H9 (cell line): ENCODE measurements around the gene CTXND2. TPM values are rescaled to one million over a fixed set of nuclear protein-coding genes. Genes with fewer than 3 reads are reported as not detected.

Source experiments
- DNase-seq: peaks from one replicate; pipeline ENCODE4 v3.0.0-alpha.2; 2017
- H2AFZ ChIP-seq: one replicate; pipeline ENCODE4 v1.6.1; 2013; ENCODE audit warnings: mild to moderate bottlenecking, low read length, control low read depth, moderate library complexity
- H2AK5ac ChIP-seq: 2 replicates; pipeline ENCODE4 v1.6.1; 2013; ENCODE audit warnings: low read length, control low read depth, mixed read lengths; ENCODE audit not compliant: insufficient read length
- H2BK120ac ChIP-seq: one replicate; pipeline ENCODE4 v1.6.1; 2013; ENCODE audit warnings: low read depth, mild to moderate bottlenecking, low read length, control low read depth, inconsistent platforms; ENCODE audit not compliant: poor library complexity, severe bottlenecking
- H2BK12ac ChIP-seq: 2 replicates; pipeline ENCODE4 v1.6.1; 2013; ENCODE audit warnings: low read length, control low read depth, mixed read lengths, low read depth; ENCODE audit not compliant: insufficient read length
- H2BK15ac ChIP-seq: 2 replicates; pipeline ENCODE4 v1.6.1; 2013; ENCODE audit warnings: low read depth, low read length, control low read depth
- H2BK20ac ChIP-seq: one replicate; pipeline ENCODE4 v1.6.1; 2013; ENCODE audit warnings: low read depth, mild to moderate bottlenecking, low read length, control low read depth, inconsistent platforms; ENCODE audit not compliant: poor library complexity, severe bottlenecking
- H2BK5ac ChIP-seq: 2 replicates; pipeline ENCODE4 v1.6.1; 2013; ENCODE audit warnings: low read length, control low read depth, mixed read lengths; ENCODE audit not compliant: insufficient read length
- H3K14ac ChIP-seq: 2 replicates; pipeline ENCODE4 v1.6.1; 2013; ENCODE audit warnings: low read length, control low read depth; ENCODE audit not compliant: insufficient read depth
- H3K18ac ChIP-seq: 2 replicates; pipeline ENCODE4 v1.6.1; 2013; ENCODE audit warnings: low read depth, mild to moderate bottlenecking, mixed read lengths, low read length, control low read depth; ENCODE audit not compliant: insufficient read length
- H3K23ac ChIP-seq: 2 replicates; pipeline ENCODE4 v1.6.1; 2013; ENCODE audit warnings: low read length, control low read depth, mixed read lengths, low read depth; ENCODE audit not compliant: insufficient read length
- H3K23me2 ChIP-seq: 2 replicates; pipeline ENCODE4 v1.6.1; 2013; ENCODE audit warnings: low read depth, mild to moderate bottlenecking, mixed read lengths, low read length, control low read depth; ENCODE audit not compliant: insufficient read length, poor library complexity, severe bottlenecking
- H3K27ac ChIP-seq: 2 replicates; pipeline ENCODE4 v1.5.1; 2013; ENCODE audit warnings: low read length, control low read depth, mixed read lengths, low read depth; ENCODE audit not compliant: insufficient read length
- H3K27me3 ChIP-seq: 2 replicates; pipeline ENCODE4 v1.6.1; 2013; ENCODE audit warnings: low read length, control low read depth, inconsistent platforms; ENCODE audit not compliant: insufficient read depth
- H3K4ac ChIP-seq: 2 replicates; pipeline ENCODE4 v1.6.1; 2013; ENCODE audit warnings: low read depth, mild to moderate bottlenecking, control low read depth, inconsistent platforms, low read length, moderate library complexity
- H3K4me1 ChIP-seq: 2 replicates; pipeline ENCODE4 v1.6.1; 2013; ENCODE audit warnings: low read length, control low read depth, inconsistent platforms; ENCODE audit not compliant: insufficient read depth
- H3K4me2 ChIP-seq: 2 replicates; pipeline ENCODE4 v1.6.1; 2013; ENCODE audit warnings: low read length, control low read depth, mixed read lengths; ENCODE audit not compliant: insufficient read length, insufficient read depth
- H3K56ac ChIP-seq: 2 replicates; pipeline ENCODE4 v1.6.1; 2013; ENCODE audit warnings: low read depth, mild to moderate bottlenecking, mixed read lengths, low read length, control low read depth; ENCODE audit not compliant: insufficient read length
- H3K79me1 ChIP-seq: 2 replicates; pipeline ENCODE4 v1.6.1; 2013; ENCODE audit warnings: low read depth, mild to moderate bottlenecking, moderate library complexity, low read length, control low read depth, inconsistent platforms; ENCODE audit not compliant: insufficient read depth, poor library complexity, severe bottlenecking
- H3K79me2 ChIP-seq: 2 replicates; pipeline ENCODE4 v1.6.1; 2013; ENCODE audit warnings: low read length, control low read depth, inconsistent platforms; ENCODE audit not compliant: insufficient read depth
- H3K9ac ChIP-seq: 2 replicates; pipeline ENCODE4 v1.6.1; 2013; ENCODE audit warnings: low read length, control low read depth, mixed read lengths; ENCODE audit not compliant: insufficient read length; ENCODE audit errors: extremely low read depth
- H3K9me3 ChIP-seq: one replicate; pipeline ENCODE4 v1.6.1; 2013; ENCODE audit warnings: low read depth, low read length, inconsistent platforms; ENCODE audit not compliant: control insufficient read depth
- H3T11ph ChIP-seq: one replicate; pipeline ENCODE4 v1.6.1; 2013; ENCODE audit warnings: mild to moderate bottlenecking, low read length, control low read depth, inconsistent platforms
- H4K20me1 ChIP-seq: one replicate; pipeline ENCODE4 v1.6.1; 2013; ENCODE audit not compliant: control insufficient read depth, insufficient read length, insufficient read depth
- H4K5ac ChIP-seq: 2 replicates; pipeline ENCODE4 v1.6.1; 2013; ENCODE audit warnings: low read depth, mild to moderate bottlenecking, mixed read lengths, low read length, control low read depth; ENCODE audit not compliant: insufficient read length
- H4K8ac ChIP-seq: replicated peaks from 2 replicates; pipeline ENCODE4 v1.6.1; 2013; ENCODE audit warnings: low read length, control low read depth, mixed read lengths, low read depth; ENCODE audit not compliant: insufficient read length
- H4K91ac ChIP-seq: 2 replicates; pipeline ENCODE4 v1.6.1; 2013; ENCODE audit warnings: low read depth, mild to moderate bottlenecking, moderate library complexity, mixed read lengths, low read length, control low read depth; ENCODE audit not compliant: insufficient read length
- H3K27ac Mint-ChIP-seq, 3 experiments: 2 replicates in 2 of 3; 3 replicates in 1 of 3; pipeline ENCODE4 v1.8.0; 2020 to 2021; ENCODE audit warnings: mixed read lengths in 3 of 3, mild to moderate bottlenecking in 1 of 3, moderate library complexity in 1 of 3
- H3K27me3 Mint-ChIP-seq: 2 replicates; pipeline ENCODE4 v1.8.0; 2021; ENCODE audit warnings: low read depth, mild to moderate bottlenecking, moderate library complexity, mixed read lengths
- H3K36me3 Mint-ChIP-seq, 3 experiments: 2 replicates in 2 of 3; 3 replicates in 1 of 3; pipeline ENCODE4 v1.8.0; 2020 to 2021; ENCODE audit warnings: low read depth in 3 of 3, mixed read lengths in 3 of 3; ENCODE audit not compliant: insufficient read depth in 1 of 3
- H3K4me1 Mint-ChIP-seq, 2 experiments: 2 replicates each; pipeline ENCODE4 v1.8.0; 2020; ENCODE audit warnings: mixed read lengths in 2 of 2
- H3K4me3 Mint-ChIP-seq, 2 experiments: 2 replicates in 1 of 2; 3 replicates in 1 of 2; pipeline ENCODE4 v1.8.0; 2020 to 2021; ENCODE audit warnings: mild to moderate bottlenecking in 2 of 2, mixed read lengths in 2 of 2, moderate library complexity in 1 of 2
- H3K9me3 Mint-ChIP-seq, 2 experiments: 2 replicates in 1 of 2; 3 replicates in 1 of 2; pipeline ENCODE4 v1.8.0; 2020; ENCODE audit warnings: mild to moderate bottlenecking in 2 of 2, mixed read lengths in 2 of 2, moderate library complexity in 1 of 2
- WGBS: extraction: QIAGEN DNeasy Blood & Tissue Kit; methylation state at CpG from one replicate; pipeline ENCODE4 v1.1.7; 2013; ENCODE audit warnings: missing lambda C conversion rate, low lambda C conversion rate, mixed read lengths; ENCODE audit not compliant: insufficient read length; ENCODE audit errors: extremely low coverage; 5-methylcytosine and 5-hydroxymethylcytosine counted together
- total RNA-seq: library from RNA; stranded (reverse); gene quantifications from 2 replicates; pipeline ENCODE4 v1.2.1, GENCODE V29; 2021
- TF ChIP-seq, protein P1 (sequence below): fragments of 200-600 bp; sonication (generic); conservative IDR thresholded peaks from 3 replicates; pipeline ENCODE4 v1.8.0; 2021; ENCODE audit warnings: antibody characterized with exemption, mild to moderate bottlenecking

CTXND2 gene
- total RNA-seq, 1 experiment from 2014 or later = not detected

DNA sequence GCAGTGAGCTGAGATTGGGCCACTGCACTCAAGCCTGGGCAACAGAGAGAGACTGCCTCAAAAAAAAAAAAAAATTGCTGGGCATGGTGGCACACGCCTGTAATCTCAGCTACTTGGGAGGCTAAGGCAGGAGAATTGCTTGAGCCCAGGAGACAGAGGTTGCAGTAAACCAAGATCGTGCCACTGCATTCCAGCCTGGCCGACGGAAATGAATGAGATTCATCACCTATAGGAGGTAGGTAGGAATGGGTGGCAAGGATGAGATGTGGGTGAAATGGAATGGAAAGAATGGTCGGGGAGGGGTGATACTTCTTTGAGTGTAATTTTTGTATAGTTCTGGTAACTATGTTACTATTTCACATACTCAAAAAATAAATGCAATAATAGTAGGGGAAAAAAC, 15.4 kb downstream of the CTXND2 start:
- Histone ChIP-seq H4K20me1 (no peaks in the 10 kb centered on the region), H2AK5ac (no peak overlapping the region), H3K27ac (no peak overlapping the region), H4K5ac (no peak overlapping the region), H3K9ac (no peak overlapping the region), H2AFZ (no peak overlapping the region), H4K91ac (no peak overlapping the region), H3K18ac (no peak overlapping the region), H3K27me3 (no peaks in the 10 kb centered on the region), H3K4ac (no peak overlapping the region), H2BK15ac (no peak overlapping the region), H2BK120ac (no peak overlapping the region), H3K4me1 (no peaks in the 10 kb centered on the region), H3K9me3 (no peaks in the 10 kb centered on the region), H3K23me2 (no peaks in the 10 kb centered on the region), H2BK5ac (no peak overlapping the region), H3K14ac (no peak overlapping the region), H3K79me2 (no peaks in the 10 kb centered on the region), H3K79me1 (no peaks in the 10 kb centered on the region), H2BK12ac (no peak overlapping the region), H4K8ac (no peak overlapping the region), H3K4me2 (no peak overlapping the region), H3K23ac (no peak overlapping the region), H3K56ac (no peak overlapping the region), H2BK20ac (no peak overlapping the region), H3T11ph (no peak overlapping the region)
- TF ChIP-seq, protein P1, sequence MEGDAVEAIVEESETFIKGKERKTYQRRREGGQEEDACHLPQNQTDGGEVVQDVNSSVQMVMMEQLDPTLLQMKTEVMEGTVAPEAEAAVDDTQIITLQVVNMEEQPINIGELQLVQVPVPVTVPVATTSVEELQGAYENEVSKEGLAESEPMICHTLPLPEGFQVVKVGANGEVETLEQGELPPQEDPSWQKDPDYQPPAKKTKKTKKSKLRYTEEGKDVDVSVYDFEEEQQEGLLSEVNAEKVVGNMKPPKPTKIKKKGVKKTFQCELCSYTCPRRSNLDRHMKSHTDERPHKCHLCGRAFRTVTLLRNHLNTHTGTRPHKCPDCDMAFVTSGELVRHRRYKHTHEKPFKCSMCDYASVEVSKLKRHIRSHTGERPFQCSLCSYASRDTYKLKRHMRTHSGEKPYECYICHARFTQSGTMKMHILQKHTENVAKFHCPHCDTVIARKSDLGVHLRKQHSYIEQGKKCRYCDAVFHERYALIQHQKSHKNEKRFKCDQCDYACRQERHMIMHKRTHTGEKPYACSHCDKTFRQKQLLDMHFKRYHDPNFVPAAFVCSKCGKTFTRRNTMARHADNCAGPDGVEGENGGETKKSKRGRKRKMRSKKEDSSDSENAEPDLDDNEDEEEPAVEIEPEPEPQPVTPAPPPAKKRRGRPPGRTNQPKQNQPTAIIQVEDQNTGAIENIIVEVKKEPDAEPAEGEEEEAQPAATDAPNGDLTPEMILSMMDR = no peak
- Mint-ChIP-seq H3K27me3 (no peaks in the 10 kb centered on the region), H3K9me3 (peaks cover 2 to 3% of the 10 kb centered on the region in 2 experiments; a peak in 3 of 5 replicates), H3K27ac (no peak overlapping the region), H3K4me3 (no peak overlapping the region), H3K36me3 (no peaks in the 10 kb centered on the region; a peak in 1 of 7 replicates), H3K4me1 (no peaks in the 10 kb centered on the region)
- 100% methylated on average over 1 of the region's 5 CpGs for WGBS
- no peak for DNase-seq
